HepG2 (cell line): Measurements from ENCODE around the gene C11orf24. TPM values are rescaled to one million over a fixed set of nuclear protein-coding genes. Genes with fewer than 3 reads are reported as not detected.

Experiments
- GFI1 ChIP-seq: sonication (generic); formaldehyde crosslinking; IDR thresholded peaks from 2 replicates; pipeline ENCODE4 v1.5.0; 2020; ENCODE audit warnings: missing genetic modification reagents, mild to moderate bottlenecking, borderline replicate concordance
- HOXD1 ChIP-seq: sonication (generic); formaldehyde crosslinking; IDR thresholded peaks from 2 replicates; pipeline ENCODE4 v1.5.0; 2020; ENCODE audit warnings: missing genetic modification reagents
- KLF9 ChIP-seq: IDR thresholded peaks from 2 replicates; pipeline ENCODE4 v1.6.1; 2016; ENCODE audit warnings: low read depth
- PCBP2 ChIP-seq: fragments of 200-400 bp; formaldehyde crosslinking; optimal IDR thresholded peaks from 2 replicates; pipeline ENCODE3; 2018; ENCODE audit warnings: low read length, low read depth; ENCODE audit not compliant: poor library complexity, severe bottlenecking
- ZNF441 ChIP-seq: sonication (generic); formaldehyde crosslinking; IDR thresholded peaks from 2 replicates; pipeline ENCODE4 v1.7.0; 2021; ENCODE audit warnings: missing genetic modification reagents, borderline replicate concordance
- ZNF776 ChIP-seq: sonication (generic); formaldehyde crosslinking; IDR thresholded peaks from 2 replicates; pipeline ENCODE4 v1.4.0; 2020; ENCODE audit warnings: mild to moderate bottlenecking, missing genetic modification reagents
- ZSCAN22 ChIP-seq: sonication (generic); formaldehyde crosslinking; IDR thresholded peaks from 2 replicates; pipeline ENCODE4 v1.4.0; 2020; ENCODE audit warnings: mild to moderate bottlenecking, missing genetic modification reagents
- polyA plus RNA-seq, 8 experiments: library from polyadenylated mRNA; depleted of rRNA in 3 of 8; stranded (reverse) in 7 of 8; unstranded in 1 of 8; fragments of >200 nt; fragmentation: Illumina TruSeq in 4 of 8; extraction: Trizol in 4 of 8; gene quantifications; 2 replicates each; pipeline versions ENCODE4 v1.2.1 to v1.2.3, GENCODE V29; 2011 to 2016; ENCODE audit warnings: low read depth in 4 of 8, missing spikeins in 1 of 8, mixed read lengths in 1 of 8; ENCODE audit not compliant: insufficient read depth in 1 of 8
- total RNA-seq, 5 experiments: library from RNA; depleted of rRNA; stranded (reverse); fragments of >200 nt; fragmentation: Illumina TruSeq; extraction: Trizol; gene quantifications; 2 replicates each; pipeline ENCODE4 v1.2.3, GENCODE V29; 2016; ENCODE audit warnings: low read depth in 1 of 5
- TF ChIP-seq, protein P1 (sequence below): sonication (generic); formaldehyde crosslinking; IDR thresholded peaks from 2 replicates; pipeline ENCODE4 v1.4.0; 2020; ENCODE audit warnings: mild to moderate bottlenecking, missing genetic modification reagents, borderline replicate concordance
- TF ChIP-seq, protein P2 (sequence below): sonication (generic); formaldehyde crosslinking; IDR thresholded peaks from 2 replicates; pipeline ENCODE4 v1.8.0; 2022; ENCODE audit warnings: mild to moderate bottlenecking, missing genetic modification reagents, moderate library complexity
- TF ChIP-seq, protein P3 (sequence below), 2 experiments: fragments of 450-650 bp in 1 of 2; sonication (generic) in 1 of 2; formaldehyde crosslinking in 1 of 2; IDR thresholded peaks; 2 replicates each; pipeline versions ENCODE4 v1.6.1 to v1.8.0; 2016 to 2022; ENCODE audit warnings: antibody characterized with exemption in 1 of 2, mild to moderate bottlenecking in 1 of 2, missing genetic modification reagents in 1 of 2
- TF ChIP-seq, protein P4 (sequence below): sonication (generic); formaldehyde crosslinking; IDR thresholded peaks from 2 replicates; pipeline ENCODE4 v1.8.1; 2023; ENCODE audit warnings: mild to moderate bottlenecking, missing genetic modification reagents
- TF ChIP-seq, protein P5 (sequence below): sonication (generic); formaldehyde crosslinking; IDR thresholded peaks from 2 replicates; pipeline ENCODE4 v1.8.0; 2023; ENCODE audit warnings: mild to moderate bottlenecking, missing genetic modification reagents

C11orf24 gene
- total and polyA plus RNA-seq, 2 of the 13 experiments (the other 11 are each of a cell fraction or from before 2014, with no cell fraction given), result 52.9 to 55.5 TPM

DNA sequence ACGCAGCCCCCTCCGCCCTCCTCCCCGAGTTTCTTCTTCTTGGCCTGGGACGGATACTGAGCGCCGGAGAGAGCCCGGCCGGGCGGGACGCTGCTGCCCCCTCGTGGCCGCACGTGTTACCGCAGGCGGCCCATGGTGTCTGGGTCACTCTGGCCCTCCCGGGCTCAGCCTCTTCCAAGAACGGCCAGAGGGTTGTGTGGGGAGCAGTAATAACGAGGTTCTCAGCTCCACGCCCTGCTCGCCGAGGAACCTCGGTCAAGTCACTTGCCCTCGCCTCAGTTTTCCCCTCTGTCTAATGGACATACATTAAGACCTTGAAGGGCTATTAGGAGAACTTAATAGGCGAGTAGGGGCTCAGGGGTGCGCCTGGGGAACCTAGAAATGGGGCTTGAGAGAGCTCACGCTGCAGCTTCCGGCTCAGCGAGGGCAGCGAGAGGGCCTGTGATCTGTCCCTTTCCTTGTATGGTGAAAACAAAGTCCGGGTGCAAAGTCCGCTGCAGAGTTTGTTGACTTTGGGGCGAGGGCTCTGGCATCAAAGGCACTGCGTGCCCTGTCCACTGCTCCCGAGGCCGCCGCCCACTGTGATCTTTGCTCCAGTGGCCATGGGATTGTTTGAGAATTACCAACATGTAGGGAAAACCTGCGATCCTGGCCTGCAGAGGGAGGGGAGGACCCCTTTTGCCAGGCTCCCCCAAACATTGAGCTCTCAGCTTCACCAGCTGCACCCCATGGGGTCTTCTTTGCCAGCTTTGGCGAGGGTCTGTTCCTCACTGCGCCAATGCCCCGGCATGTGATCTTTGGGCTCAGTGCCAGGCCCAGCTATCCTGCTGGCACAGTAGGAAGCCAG, 26.3 kb upstream of the C11orf24 start (continued):
- TF ChIP-seq, protein P1, sequence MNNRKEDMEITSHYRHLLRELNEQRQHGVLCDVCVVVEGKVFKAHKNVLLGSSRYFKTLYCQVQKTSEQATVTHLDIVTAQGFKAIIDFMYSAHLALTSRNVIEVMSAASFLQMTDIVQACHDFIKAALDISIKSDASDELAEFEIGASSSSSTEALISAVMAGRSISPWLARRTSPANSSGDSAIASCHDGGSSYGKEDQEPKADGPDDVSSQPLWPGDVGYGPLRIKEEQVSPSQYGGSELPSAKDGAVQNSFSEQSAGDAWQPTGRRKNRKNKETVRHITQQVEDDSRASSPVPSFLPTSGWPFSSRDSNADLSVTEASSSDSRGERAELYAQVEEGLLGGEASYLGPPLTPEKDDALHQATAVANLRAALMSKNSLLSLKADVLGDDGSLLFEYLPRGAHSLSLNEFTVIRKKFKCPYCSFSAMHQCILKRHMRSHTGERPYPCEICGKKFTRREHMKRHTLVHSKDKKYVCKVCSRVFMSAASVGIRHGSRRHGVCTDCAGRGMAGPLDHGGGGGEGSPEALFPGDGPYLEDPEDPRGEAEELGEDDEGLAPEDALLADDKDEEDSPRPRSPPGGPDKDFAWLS (CRISPR knock-in tag), result peak; percentile 91; the same call in 1 of the 2 replicates
- TF ChIP-seq, protein P2, sequence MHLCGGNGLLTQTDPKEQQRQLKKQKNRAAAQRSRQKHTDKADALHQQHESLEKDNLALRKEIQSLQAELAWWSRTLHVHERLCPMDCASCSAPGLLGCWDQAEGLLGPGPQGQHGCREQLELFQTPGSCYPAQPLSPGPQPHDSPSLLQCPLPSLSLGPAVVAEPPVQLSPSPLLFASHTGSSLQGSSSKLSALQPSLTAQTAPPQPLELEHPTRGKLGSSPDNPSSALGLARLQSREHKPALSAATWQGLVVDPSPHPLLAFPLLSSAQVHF (CRISPR knock-in tag), result no peak
- TF ChIP-seq, protein P3, sequence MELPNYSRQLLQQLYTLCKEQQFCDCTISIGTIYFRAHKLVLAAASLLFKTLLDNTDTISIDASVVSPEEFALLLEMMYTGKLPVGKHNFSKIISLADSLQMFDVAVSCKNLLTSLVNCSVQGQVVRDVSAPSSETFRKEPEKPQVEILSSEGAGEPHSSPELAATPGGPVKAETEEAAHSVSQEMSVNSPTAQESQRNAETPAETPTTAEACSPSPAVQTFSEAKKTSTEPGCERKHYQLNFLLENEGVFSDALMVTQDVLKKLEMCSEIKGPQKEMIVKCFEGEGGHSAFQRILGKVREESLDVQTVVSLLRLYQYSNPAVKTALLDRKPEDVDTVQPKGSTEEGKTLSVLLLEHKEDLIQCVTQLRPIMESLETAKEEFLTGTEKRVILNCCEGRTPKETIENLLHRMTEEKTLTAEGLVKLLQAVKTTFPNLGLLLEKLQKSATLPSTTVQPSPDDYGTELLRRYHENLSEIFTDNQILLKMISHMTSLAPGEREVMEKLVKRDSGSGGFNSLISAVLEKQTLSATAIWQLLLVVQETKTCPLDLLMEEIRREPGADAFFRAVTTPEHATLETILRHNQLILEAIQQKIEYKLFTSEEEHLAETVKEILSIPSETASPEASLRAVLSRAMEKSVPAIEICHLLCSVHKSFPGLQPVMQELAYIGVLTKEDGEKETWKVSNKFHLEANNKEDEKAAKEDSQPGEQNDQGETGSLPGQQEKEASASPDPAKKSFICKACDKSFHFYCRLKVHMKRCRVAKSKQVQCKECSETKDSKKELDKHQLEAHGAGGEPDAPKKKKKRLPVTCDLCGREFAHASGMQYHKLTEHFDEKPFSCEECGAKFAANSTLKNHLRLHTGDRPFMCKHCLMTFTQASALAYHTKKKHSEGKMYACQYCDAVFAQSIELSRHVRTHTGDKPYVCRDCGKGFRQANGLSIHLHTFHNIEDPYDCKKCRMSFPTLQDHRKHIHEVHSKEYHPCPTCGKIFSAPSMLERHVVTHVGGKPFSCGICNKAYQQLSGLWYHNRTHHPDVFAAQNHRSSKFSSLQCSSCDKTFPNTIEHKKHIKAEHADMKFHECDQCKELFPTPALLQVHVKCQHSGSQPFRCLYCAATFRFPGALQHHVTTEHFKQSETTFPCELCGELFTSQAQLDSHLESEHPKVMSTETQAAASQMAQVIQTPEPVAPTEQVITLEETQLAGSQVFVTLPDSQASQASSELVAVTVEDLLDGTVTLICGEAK (IDR thresholded peaks at IDR 0.05), result no peak
- TF ChIP-seq, protein P3 (CRISPR knock-in tag; IDR thresholded peaks at IDR 0.05), result peak; percentile 86; the same call in 1 of the 2 replicates
- TF ChIP-seq KLF9 (0 out of 2 replicates have a peak, but pooled peaks have one; percentile 34), ZSCAN22 (CRISPR knock-in tag) (0 out of 2 replicates have a peak, but pooled peaks have one; percentile 47), ZNF776 (peak; percentile 25; the same call in 1 of the 2 replicates), PCBP2 (no peak), HOXD1 (CRISPR knock-in tag) (peak; percentile 74), GFI1 (CRISPR knock-in tag) (no peak; the same call in 1 of the 2 replicates), ZNF441 (peak; percentile 35; the same call in 1 of the 2 replicates)
- TF ChIP-seq, protein P4, sequence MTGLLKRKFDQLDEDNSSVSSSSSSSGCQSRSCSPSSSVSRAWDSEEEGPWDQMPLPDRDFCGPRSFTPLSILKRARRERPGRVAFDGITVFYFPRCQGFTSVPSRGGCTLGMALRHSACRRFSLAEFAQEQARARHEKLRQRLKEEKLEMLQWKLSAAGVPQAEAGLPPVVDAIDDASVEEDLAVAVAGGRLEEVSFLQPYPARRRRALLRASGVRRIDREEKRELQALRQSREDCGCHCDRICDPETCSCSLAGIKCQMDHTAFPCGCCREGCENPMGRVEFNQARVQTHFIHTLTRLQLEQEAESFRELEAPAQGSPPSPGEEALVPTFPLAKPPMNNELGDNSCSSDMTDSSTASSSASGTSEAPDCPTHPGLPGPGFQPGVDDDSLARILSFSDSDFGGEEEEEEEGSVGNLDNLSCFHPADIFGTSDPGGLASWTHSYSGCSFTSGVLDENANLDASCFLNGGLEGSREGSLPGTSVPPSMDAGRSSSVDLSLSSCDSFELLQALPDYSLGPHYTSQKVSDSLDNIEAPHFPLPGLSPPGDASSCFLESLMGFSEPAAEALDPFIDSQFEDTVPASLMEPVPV (CRISPR knock-in tag), result peak; percentile 68; the same call in 1 of the 2 replicates
- TF ChIP-seq, protein P5, sequence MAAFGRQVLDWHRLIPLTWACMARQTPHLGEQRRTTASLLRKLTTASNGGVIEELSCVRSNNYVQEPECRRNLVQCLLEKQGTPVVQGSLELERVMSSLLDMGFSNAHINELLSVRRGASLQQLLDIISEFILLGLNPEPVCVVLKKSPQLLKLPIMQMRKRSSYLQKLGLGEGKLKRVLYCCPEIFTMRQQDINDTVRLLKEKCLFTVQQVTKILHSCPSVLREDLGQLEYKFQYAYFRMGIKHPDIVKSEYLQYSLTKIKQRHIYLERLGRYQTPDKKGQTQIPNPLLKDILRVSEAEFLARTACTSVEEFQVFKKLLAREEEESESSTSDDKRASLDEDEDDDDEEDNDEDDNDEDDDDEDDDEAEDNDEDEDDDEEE (CRISPR knock-in tag), result peak; percentile 87
